GM20000 (cell line): ENCODE measurements around the gene C4A.
"Not testable (repeated sequence)": the region's sequence is repeated elsewhere in the genome, so short reads cannot be mapped to it uniquely, and the experiment has no call there.

Experiments
- DNase-seq: peaks from one replicate; pipeline ENCODE4 v3.0.0; 2012; ENCODE audit warnings: low spot score

Gene C4A

GRCh38 chr6:32009537-32009936, 27.7 kb downstream of the C4A start:
- not testable (repeated sequence) for DNase-seq

- DNase-seq = peak; percentile 1
These were observed 29.1 kb downstream of the C4A start for GRCh38 chr6:32010856-32011530.

DNA sequence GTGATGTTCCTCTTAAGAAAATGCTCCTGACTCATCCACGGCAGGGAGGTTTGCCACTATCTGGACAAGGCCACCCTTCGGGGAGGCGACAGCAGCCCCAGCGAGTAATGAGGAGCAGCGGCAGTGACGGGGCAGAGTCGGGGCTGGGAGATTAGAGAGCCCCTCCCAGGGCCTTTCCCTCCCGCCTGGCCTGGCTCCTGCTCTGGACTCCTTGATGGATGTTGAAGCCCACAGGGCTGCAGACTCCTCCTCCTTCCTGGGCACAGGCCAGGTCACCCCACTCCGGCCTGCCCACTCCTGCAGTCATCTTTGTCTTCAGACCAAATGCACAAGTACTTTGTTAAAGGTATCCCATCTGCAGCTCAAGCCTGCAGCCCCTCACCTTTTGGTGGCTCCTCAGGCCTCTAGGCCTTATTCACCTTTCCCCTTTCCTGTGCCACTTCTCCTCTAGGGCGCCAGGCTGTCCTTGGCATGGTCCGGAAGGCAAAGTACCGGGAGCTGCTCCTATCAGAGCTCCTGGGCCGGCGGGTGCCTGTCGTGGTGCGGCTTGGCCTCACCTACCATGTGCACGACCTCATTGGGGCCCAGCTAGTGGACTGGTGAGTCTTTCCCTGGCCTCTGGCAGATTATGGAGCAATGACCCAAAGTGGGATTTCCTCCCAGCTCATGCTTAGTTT, 31.2 kb downstream of the C4A start:
- not testable (repeated sequence) for DNase-seq

DNA sequence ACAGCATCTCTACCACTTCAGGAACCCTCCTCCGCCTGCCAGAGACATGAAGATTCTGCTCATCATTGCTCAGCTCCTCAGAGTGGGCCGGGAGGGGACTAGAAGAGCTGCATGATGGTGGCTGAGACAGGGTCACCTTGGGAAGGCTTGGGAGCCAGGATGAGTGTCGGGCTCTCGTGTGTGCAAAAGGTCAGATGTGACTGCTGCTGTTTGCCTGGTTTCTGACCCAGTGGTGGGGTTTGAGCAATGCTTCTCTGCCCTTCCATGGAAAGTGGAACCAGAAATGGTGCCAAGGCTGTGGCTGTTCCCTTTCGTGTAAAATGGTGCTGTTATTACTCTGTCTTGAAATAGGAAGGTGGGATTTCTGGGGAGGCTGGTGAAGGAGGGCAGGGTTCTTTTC, 31.9 kb downstream of the C4A start:
- not testable (repeated sequence) for DNase-seq

- DNase-seq = not testable (repeated sequence)
These were observed 32.7 kb downstream of the C4A start, which contains the start of gene C4B for GRCh38 chr6:32014547-32014946. TSS of gene C4B (plus strand) at chr6:32014795. CDS start at chr6:32014846, 51 bp downstream.

DNA sequence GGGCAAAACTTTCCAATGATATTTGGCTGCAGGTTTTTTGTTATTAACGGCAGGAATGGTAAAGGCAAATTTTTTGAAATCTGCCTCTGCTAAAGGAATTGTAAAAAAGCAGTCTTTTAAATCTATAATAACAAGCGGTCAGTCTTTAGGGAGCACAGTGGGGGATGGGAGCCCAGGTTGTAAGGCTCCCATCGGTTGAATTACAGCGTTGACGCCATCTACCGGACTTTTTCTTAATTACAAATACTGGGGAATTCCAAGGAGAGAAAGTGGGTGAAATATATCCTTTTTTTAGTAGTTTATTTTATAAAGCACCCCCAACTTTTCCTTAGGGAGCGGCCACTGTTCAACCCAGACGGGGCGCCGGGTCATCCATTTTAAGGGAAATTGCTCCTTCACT, 40.2 kb downstream of the C4A start:
- not testable (repeated sequence) for DNase-seq

GRCh38 chr6:32028631-32029030, 46.8 kb downstream of the C4A start:
- DNase-seq = not testable (repeated sequence)

- DNase-seq = not testable (repeated sequence)
These were observed 47.7 kb downstream of the C4A start for GRCh38 chr6:32029553-32029952.

- not testable (repeated sequence) for DNase-seq
These were observed 53.6 kb downstream of the C4A start for GRCh38 chr6:32035283-32036013.

- not testable (repeated sequence) for DNase-seq
These were observed 55.3 kb downstream of the C4A start for GRCh38 chr6:32037136-32037535.

- DNase-seq = not testable (repeated sequence)
These were observed 56.0 kb downstream of the C4A start, which contains the start of gene CYP21A2 for GRCh38 chr6:32037598-32038524. TSS of gene CYP21A2 (plus strand) at chr6:32038415. CDS start at chr6:32038423, 8 bp downstream.

- DNase-seq = not testable (repeated sequence)
These were observed 57.0 kb downstream of the C4A start for GRCh38 chr6:32038878-32039277.

GRCh38 chr6:32039321-32040274, 57.7 kb downstream of the C4A start:
- DNase-seq = not testable (repeated sequence)

- DNase-seq = not testable (repeated sequence)
These were observed 58.6 kb downstream of the C4A start for GRCh38 chr6:32040299-32041049.

DNA sequence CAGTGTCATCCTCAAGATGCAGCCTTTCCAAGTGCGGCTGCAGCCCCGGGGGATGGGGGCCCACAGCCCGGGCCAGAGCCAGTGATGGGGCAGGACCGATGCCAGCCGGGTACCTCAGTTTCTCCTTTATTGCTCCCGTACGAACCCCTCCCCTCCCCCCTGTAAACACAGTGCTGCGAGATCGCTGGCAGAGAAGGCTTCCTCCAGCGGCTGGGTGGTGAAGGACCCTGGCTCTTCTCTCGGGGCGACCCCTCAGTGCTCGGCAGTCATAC, 59.1 kb downstream of the C4A start:
- DNase-seq = not testable (repeated sequence)

- not testable (repeated sequence) for DNase-seq
These were observed 59.5 kb downstream of the C4A start for GRCh38 chr6:32041385-32041784.

- DNase-seq = not testable (repeated sequence)
These were observed 60.4 kb downstream of the C4A start for GRCh38 chr6:32042276-32042675.

DNA sequence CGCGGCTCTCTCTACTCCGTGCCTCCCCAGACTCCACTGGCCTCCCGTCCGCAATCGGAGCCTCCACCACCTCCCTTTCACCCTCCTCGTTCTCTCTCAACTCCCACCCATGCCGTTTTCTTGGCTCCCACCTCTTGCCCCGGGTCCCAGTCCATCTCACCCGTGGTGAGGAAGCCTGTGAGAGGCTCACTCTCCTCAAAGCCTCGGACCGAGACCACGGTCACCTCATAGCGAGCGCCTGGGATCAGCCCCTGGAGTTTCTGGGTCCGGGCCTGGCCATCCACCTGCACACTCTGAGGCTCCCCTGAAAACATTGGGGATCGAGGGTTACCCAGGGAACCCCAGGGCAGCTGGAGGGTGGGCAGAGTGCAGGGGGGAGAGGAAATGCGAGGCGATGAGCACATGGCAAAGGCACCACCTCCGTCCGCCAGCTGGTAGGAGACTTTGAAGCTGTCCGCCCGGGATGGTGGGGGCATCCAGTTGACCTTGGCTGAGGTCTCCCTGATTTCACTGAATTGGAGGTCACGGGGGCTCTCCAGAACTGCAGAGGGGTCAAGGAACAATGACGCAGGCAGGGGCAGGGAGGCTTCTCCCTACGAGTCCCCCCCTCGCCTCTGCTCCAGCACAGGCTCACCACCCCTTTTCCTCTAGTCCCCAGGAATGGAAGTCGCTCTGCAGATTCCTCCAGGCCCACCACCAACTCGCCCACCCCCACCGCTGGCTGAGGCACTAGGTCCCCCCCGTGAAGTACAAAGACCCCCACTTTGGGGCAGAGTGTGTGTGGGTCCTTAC, 61.9 kb downstream of the C4A start:
- not testable (repeated sequence) for DNase-seq

GRCh38 chr6:32044916-32045315, 63.1 kb downstream of the C4A start:
- DNase-seq = not testable (repeated sequence)
